Activated CD4-positive, alpha-beta T cell treated with anti-CD3 and anti-CD28 coated beads, Interleukin-2, amount 50 U/mL, for 1 hour (primary cell): ENCODE measurements around the gene RPL27.
A peak's percentile ranks its signal among the peaks of the same experiment; 100 is the strongest.

Experiments used
- DNase-seq: peaks from one replicate; pipeline ENCODE4 v3.0.0-alpha.2; 2020

Gene RPL27

DNA sequence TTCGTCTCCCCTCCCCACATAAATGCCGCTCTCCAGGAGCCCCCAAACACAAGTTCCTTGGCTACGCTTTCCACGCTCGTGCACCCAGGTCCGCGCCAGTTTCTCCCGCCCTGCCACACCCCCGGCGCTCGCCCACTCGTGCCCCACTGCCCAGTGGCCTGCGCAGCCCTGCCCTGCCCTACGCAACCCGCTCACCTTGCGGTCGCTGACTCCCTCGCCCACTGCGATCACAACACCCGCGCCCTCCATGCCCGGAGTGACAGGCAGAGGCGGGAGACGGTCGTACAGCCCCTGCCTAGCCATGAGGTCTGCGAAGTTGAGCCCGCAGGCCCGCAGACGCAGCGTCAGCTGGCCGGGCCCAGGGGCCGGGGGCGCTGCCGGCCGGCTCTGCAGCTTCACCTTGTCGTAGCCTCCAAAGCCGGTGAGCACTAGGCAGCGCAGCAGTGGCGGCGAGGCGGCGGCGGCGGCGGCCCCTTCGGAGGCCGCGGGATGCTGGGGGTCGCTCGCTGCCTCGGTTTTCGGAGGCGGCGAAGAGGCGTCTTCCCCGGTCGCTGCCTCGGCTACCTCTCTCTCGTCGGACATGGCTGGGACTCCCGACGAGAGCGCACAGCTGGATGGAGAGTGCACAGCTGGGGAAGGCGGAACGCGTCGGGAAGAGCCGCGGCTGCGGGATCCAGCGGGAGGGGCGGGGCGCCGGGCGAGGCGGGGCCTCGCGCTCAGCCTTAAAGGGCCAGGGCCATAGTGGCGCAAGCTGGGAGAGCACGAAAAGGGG lies 23.7 kb downstream of the RPL27 start, which contains the start of gene VAT1:
VAT1 (minus strand) TSS at position 645 of the 772 bp plus-strand sequence; CDS start at position 582, 63 bp downstream.
- DNase-seq: peak; percentile 55

DNA sequence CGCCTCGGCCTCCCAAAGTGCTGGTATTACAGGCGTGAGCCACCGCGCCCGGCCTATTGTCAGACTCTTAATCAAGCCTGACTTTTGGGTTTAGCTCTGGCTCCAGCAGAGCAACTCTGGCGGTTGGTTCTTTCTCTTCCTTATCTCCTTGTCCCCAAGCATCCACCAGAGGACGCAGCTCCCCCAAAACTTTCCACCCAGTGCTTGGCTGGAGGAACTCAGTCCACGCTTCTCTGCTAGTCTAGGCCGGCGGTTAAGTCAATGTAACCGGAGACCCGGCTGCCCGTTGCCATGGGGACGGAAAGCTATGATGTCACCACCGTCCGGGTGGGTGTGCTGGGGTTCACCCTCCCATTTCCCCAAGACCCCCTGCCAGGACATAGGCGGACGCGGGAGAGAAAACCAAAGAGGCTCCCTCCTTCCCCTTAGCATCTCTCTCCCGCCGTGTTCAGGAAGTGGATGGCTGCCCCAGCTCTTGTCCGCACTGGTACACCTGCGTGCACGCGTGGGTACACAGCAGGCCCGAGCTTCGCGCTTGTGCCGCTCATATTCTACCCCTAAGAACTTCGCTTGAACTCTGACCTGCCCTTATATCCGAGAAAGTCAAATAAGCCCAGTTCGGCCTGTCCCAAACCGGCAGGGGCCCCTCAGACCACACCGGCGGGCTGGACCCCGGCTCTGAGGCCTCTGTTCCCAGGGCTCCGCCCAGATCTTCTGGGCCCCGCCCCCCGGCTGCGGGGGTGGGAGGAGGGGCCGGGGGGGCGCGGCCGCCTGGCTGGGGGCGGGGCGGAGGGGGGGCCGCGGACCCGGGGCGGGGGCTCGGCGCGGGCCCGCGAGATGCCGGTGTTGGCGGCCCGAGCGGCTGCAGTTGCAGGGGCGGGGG lies 26.4 kb downstream of the RPL27 start, which contains the start of gene RND2:
RND2 (plus strand) TSS at position 825 of the 883 bp plus-strand sequence. CDS start 117 bp downstream, outside the sequence.
- peak; percentile 76 for DNase-seq

DNA sequence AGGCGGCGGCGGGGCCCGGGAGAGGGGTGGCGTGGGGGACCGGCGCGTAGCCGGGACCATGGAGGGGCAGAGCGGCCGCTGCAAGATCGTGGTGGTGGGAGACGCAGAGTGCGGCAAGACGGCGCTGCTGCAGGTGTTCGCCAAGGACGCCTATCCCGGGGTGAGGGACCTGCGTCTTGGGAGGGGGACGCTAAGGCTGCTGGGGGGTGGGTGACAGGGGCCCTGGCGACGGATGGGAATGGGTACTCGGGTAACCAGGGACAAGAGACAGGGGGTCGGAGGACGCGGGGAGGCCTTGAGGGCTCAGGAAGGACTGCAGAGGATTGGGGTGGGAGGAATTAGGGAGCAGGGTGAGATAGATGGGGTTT lies 27.1 kb downstream of the RPL27 start:
- DNase-seq: no peak

DNA sequence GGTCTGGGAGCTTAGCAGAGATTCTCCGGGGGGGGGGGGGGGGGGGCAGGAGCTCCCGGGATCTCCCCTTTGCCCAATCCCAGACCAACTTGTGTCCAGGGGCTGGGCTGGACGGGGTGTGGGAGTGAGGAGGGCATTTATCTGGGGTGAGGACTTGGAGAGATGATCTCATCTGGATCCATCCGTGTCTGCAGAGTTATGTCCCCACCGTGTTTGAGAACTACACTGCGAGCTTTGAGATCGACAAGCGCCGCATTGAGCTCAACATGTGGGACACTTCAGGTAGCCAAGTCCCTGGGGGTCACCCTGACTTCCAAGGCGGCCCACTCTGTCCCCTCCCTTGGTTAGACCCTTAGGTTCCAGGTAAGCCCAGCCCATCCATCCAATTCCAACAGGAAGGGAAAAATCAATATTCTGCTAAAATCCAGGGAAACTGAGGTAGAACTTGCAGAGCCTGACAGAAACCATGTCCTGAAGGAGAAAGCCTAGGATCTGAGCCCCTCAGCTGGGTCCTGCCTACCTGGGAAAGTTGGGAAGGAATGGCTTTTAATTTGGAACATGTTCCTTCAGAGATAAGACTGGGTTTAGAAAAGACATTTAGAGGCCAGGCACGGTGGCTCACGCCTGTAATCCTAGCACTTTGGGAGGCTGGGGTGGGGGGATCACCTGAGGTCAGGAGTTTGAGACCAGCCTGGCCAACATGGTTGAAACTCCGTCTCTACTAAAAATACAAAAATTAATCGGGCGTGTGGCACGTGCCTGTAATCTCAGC lies 27.7 kb downstream of the RPL27 start:
- DNase-seq: no peak

DNA sequence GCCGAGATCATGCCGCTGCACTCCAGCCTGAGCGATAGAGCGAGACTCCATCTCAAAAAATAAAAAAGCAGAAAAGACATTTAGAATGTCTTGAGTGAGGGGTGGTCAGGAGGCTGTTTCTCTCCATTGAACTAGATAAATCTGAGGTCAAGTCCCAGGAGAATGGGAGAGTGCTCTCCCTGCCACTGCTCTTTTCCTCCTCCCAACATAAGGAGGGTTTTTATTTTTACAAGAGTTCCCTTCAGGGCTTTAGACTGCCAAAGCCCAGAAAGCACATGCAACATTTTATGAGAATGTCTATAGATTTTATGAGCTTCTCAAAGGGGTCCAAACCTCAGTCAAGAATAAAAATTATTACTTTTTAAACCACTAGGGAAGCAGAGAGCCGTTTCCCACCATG lies 28.4 kb downstream of the RPL27 start:
- no peak for DNase-seq

DNA sequence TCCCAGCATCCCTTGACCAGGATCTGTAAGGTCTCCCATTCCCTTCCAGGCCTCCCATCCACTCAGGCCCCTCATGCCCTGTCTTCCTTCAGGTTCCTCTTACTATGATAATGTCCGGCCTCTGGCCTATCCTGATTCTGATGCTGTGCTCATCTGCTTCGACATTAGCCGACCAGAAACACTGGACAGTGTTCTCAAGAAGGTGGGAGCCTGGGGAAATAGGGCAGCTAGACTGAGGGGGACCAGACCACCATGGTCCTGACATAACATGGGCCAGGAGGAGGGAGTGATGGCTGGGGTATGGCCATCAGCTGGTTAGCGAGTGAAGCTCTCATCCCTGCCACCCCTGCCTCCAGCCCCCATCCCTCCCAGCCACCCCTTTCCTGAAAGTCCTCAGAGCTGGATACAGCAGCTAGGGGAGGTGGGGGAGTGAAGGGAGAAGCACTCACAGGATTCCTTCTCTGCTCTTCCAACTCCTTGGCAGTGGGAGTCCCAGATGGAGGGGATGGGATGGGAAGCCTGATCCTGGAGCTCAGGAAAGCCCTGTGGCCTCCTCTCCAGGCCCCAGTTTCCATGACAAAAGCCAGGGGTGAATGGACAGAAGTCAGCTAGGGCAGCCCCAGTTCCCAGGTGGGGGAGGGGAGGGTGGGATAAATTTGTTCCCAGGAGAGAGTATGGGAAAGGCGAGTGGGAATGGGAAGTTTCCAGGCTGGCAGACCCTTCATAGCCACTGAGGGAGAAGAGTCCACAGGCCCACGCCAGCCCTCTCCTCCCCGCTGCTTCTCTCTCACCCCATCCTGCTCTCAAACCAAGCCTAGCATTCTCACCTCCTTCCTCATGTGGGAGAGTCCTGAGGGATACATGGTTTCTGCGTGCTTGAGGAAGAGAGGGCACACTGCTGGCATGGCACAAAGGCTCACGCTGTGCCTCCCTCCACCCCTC lies 29.1 kb downstream of the RPL27 start:
- no peak for DNase-seq

DNA sequence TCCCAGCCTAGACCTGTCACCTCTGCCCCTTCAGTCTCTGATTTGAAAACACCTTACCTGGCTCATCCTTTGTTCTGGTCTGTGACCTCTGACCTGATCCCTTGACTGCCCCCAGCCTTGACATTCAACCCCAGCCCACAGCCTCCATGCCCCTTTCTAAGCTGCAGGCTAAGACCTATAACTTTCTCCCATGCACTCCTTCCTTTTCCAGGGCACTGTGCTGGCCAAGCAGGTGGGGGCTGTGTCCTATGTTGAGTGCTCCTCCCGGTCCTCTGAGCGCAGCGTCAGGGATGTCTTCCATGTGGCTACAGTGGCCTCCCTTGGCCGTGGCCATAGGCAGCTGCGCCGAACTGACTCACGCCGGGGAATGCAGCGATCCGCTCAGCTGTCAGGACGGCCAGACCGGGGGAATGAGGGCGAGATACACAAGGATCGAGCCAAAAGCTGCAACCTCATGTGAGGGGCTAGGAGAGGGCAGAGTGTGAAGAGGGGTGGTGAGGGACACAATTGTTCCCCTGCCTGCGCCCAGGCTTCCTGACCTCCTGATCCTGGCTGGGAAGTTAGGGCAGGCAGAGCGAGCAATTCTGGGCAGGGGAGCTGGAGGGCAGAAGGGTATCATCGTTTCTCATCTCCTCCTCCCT lies 30.1 kb downstream of the RPL27 start:
- no peak for DNase-seq

DNA sequence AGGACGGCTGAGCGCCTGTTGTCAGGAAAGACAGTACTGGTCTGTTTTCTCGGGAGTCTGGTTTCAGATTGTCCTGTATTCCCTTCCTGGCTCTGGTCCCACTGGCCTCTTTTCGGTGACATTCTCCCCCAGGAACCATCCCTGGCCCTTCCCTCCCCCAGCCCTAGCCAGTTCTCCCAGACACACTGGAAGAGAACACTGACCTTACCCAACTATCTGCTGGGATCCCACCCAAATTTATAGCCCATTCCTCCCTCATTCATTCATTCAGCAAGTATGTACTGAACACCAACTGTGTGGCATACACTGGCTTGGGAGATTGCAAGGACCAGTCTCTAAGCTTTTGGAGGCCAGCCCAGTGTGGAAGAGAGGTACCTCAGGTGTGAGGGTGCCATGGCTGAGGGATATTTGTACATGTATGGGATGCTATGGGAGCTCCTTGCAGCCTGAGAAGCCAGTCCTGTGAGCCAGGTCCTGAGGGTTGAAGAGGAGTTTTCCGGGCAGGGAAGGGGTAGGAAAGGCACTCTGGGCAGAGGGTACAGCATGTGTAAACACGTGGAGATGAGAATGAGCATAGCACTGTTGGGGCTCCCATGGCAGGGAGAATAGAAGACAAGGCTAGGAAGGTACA lies 32.0 kb downstream of the RPL27 start:
- DNase-seq: no peak

DNA sequence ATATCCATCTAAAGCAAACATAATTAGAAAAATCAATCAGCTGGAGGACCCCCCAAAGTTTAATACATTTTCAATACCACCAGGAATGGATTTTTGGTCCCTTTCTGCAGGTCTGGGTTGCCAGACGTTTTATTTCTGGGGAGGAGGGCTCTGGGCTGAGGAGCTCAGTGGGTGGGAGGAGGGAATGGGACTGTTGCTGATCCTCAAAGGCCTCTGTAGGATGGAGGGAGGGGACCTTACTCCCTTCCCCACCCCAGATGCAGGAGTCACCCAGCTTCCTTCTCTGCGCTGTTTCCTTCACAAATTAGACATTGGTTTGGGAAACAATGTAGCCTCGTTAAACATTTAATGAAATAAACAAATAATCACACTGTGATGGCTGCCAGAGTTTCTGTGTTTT lies 33.4 kb downstream of the RPL27 start:
- DNase-seq: no peak

DNA sequence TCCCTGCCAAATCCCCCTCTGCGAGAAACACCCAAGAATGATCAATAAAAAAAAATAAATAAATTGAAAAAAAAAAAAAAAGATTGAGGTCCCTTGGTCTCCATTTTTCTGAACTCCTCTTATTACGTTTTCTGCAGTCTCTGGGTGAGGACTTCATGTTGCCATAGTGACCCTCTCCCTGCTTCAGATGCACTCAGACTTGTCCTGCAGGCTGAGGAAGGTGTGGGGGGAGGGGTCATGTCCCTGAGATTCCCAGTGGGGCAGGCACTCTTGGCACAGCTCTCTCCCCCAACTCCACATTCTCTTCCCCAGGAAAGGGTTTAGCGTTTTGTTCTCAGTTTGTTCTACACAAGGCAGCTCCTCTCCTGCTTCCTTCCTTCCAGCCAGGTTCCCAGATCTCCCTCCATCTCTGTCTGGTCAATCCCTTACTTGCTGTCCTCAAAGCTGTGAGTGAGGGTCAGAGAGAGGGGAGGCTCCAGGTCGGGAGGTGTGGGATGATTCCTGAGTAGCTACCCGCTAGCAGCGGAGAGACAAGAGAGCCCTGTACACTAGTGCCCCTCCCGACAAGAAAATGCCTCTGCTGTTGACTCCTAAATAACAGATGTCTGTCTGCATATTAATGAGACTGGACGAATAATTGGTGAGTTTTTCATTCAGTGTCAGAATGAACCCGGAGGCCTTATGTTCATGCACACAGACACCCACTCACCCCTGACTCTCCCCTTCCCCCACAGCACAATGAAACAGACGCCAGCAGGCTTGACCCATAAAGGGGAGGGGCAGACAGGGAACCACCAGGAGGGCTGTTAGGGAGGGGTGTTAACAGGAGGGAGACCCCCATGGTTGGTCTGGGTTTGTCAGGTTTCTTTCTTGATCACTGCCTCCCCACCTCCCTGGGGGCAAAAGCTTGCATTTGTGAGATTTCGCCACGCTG lies 36.0 kb downstream of the RPL27 start:
- DNase-seq: no peak

DNA sequence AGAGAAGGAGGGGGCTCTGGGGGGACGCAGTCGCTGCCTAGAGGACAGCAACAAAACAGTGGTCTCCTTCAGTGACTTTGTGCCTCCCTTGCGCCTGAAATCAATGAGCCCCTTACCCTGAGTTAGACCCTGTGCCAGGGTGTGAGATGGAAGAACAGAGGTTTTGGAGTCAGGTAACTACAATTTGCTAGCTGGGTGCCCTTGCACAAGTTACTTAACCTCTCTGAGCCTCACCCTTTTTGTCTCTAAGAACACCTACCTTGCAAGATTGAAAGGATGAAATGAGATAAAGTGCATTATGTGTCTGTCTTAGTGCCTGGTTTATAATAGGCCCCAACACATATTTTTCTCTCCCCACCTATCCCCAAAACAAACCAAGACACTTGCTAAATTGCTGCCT lies 36.7 kb downstream of the RPL27 start:
- no peak for DNase-seq

DNA sequence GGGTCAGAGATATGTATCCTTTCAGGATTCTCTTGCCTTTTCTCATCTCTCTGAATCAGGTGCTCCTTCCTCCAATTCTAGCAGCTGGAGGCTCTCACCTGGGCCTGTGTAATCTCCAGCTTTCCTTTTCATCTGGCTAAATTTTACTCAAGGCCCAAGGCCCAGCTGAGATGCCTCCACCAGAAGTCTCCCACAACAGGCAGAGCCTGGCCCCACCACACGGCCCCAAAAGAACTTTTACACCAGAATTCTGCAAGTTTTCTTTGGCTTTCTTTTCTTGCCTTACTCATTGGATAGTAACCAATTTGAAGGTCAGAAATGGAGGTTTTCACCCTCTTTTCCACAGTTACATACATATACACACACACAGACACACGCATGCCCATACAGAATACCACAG lies 41.4 kb downstream of the RPL27 start:
- no peak for DNase-seq

DNA sequence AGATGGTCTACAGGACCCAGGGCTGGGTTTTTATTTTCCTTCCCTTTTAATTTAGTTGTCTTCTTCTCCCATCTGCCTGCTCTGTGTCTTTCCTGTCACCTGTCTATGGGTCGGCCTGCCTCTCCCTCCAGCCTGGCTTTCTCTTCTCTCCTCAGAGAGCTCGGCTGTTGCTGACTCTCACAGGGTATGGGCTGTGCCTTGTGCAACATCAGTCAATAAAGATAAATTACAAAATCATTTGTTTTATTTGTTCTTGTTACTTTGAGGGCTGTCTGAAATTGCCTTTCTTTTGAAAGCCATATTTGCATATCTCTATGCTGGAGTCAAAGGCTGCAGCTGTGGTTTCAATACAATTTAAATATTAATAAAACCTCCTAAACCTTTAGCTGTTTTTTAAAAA lies 42.4 kb downstream of the RPL27 start:
- DNase-seq: no peak

DNA sequence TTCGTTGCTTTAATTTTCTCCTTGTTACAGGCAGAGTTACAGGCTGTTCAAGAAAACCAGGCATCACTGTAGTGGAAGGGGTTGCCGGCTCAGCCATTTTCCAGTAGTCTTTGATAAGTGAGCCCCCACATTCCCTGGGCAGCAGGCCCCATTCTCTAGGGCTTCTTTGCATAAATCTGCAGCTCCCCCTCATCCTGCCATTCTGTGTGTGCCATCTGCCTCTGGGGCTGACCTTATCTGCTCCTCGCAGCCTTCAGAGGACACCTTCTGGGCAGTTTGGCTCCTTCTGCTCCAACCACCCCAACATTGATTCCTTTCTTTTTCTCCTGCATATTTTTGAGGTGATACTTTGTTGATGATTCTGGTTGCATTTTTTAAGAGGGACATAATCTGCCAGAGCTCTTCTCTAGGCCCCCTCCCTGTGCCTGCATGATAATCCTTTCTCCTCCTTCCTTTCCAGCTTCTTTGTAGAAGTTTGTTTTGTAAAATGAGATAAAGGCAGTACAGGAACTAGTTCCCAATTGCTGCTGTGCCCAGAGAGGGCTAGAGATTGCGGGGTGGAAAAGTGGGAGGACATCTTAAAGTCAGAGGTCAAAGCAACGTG lies 43.9 kb downstream of the RPL27 start:
- no peak for DNase-seq

DNA sequence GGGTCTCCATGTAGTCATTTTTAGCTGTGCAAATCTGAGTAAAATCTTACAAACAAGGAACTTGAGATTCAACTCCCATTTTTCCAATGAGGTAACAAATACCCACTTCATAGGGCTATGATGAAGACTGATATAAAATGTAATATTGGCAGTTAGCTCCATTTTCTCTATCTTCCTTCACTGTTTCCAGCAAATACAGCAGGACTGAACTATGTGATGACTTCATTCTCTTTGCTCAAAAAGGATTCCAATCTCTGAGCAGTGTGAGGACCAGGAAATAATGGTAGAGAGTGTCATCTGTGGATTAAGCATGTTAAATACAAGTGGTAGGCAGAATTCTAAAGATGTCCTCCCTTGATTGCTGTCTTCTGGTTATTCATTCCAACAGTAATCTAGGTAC lies 45.1 kb downstream of the RPL27 start:
- no peak for DNase-seq

DNA sequence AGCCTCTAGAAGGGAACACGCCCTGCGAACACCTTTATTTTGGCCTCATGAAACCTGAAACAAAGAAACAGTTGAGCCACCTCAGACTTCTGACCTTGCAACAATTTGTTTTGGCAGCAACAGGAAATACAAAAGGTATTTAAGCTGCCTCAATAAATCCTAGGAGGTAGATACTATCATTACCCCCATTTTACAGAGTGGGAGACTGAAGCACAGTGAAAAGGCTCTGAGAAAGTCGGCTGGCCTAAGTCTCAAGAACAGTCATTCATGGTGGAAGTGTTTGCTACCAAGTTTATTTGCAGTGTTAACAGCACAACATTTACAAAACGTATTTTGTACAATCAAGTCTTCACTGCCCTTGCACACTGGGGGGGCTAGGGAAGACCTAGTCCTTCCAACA lies 45.8 kb downstream of the RPL27 start:
- no peak for DNase-seq

DNA sequence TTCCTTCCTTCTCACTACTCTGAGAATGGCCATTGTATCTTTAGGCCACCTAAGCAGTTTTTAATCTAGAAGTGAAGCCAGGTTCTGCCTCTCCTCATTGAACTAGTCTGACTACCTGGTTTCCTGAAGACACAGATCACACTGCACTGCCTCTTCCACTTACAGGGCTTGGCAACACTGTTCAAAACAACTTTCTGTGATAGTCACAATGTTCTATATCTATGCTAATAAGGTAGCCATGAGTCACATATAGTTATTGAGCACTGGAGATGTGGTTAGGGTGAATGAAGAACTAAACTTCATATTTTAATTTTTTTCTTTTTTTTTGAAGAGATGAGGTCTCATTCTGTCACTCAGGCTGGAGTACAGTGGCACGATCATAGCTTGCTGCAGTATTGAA lies 53.8 kb downstream of the RPL27 start:
- DNase-seq: no peak
